HepG2 (cell line): ENCODE measurements around the gene SERPINB10. TPM values are rescaled to one million over a fixed set of nuclear protein-coding genes. Genes with fewer than 3 reads are reported as not detected.
A peak's percentile ranks its signal among the peaks of the same experiment; 100 is the strongest.

Experiments
- ATAC-seq: fragments of 200-7000 bp; cut with Tn5 transposase; 3 replicates; pipeline ENCODE4 v1.9.1; 2020; ENCODE audit warnings: mild to moderate bottlenecking, moderate library complexity
- BruUV-seq: library from RNA; stranded (reverse); fragments of 400-500 nt; replicated peaks from 2 replicates; lab custom pipeline; 2021; lab: Mats Ljungman, UMichigan
- CTCF ChIA-PET: fragments of 300-600 bp; formaldehyde crosslinking; extraction: SDS; loops from one replicate; lab custom pipeline; 2021; ENCODE audit warnings: low total read pairs, inconsistent platforms, low intra/inter-chr PET ratio; lab: Yijun Ruan, JAX
- POLR2A ChIA-PET: fragments of 350-600 bp; sonication (Branson Sonifier 250); formaldehyde crosslinking; loops from one replicate; lab custom pipeline; 2020; ENCODE audit warnings: antibody characterized with exemption, inconsistent platforms; lab: Yijun Ruan, JAX
- DNase-seq: peaks from one replicate; pipeline ENCODE4 v3.0.0-alpha.2; 2015; ENCODE audit warnings: low spot score
- FAIRE-seq: peaks from 3 replicates; lab custom pipeline; 2011; peaks lifted over from hg19 to GRCh38; lab: Jason Lieb, UNC
- H2AFZ ChIP-seq: one replicate; pipeline ENCODE4 v1.6.1; 2011; ENCODE audit warnings: low read length, inconsistent platforms
- H3K27ac ChIP-seq: fragments of 300-600 bp; 3 replicates; pipeline ENCODE4 v1.8.0; 2011; ENCODE audit warnings: mixed run types, mild to moderate bottlenecking, mixed read lengths, low read length, inconsistent platforms; ENCODE audit not compliant: insufficient read depth; ENCODE audit errors: extremely low read length
- H3K27me3 ChIP-seq, 2 experiments: fragments of 200-600 bp in 1 of 2; 2 replicates in 1 of 2; 3 replicates in 1 of 2; pipeline versions ENCODE4 v1.6.0 to v1.8.0; 2011; ENCODE audit warnings: low read length in 2 of 2, mild to moderate bottlenecking in 2 of 2, moderate library complexity in 2 of 2, inconsistent platforms in 1 of 2; ENCODE audit not compliant: insufficient read depth in 2 of 2, control insufficient read depth in 1 of 2
- H3K36me3 ChIP-seq, 2 experiments: fragments of 200-600 bp in 1 of 2; replicated peaks in 1 of 2; 2 replicates in 1 of 2; 3 replicates in 1 of 2; pipeline versions ENCODE4 v1.5.1 to v1.8.0; 2011; ENCODE audit warnings: low read length in 2 of 2, inconsistent platforms in 1 of 2; ENCODE audit not compliant: insufficient read depth in 2 of 2, control insufficient read depth in 1 of 2
- H3K4me1 ChIP-seq: 2 replicates; pipeline ENCODE4 v1.5.1; 2012; ENCODE audit warnings: low read length, inconsistent platforms; ENCODE audit not compliant: insufficient read depth
- H3K4me2 ChIP-seq: 2 replicates; pipeline ENCODE4 v1.6.0; 2011; ENCODE audit warnings: low read depth, low read length, inconsistent platforms
- H3K4me3 ChIP-seq, 3 experiments: fragments of 200-600 bp in 1 of 3; sonication (generic), shearing (Covaris generic) in 1 of 3; replicated peaks in 1 of 3; 2 replicates each; pipeline ENCODE4 v1.5.1; 2011 to 2016; ENCODE audit warnings: low read length in 3 of 3, inconsistent platforms in 2 of 3, low read depth in 2 of 3, mild to moderate bottlenecking in 2 of 3, control low read depth in 1 of 3, mixed read lengths in 1 of 3; ENCODE audit not compliant: insufficient read depth in 1 of 3
- H3K79me2 ChIP-seq: one replicate; pipeline ENCODE4 v1.6.1; 2011; ENCODE audit warnings: low read length, inconsistent platforms; ENCODE audit not compliant: insufficient read depth
- H3K9ac ChIP-seq: 2 replicates; pipeline ENCODE4 v1.6.0; 2011; ENCODE audit warnings: mild to moderate bottlenecking, low read depth, low read length, inconsistent platforms; ENCODE audit not compliant: insufficient read depth
- H3K9me3 ChIP-seq: 2 replicates; pipeline ENCODE4 v1.5.1; 2012; ENCODE audit warnings: mild to moderate bottlenecking, low read length
- H4K20me1 ChIP-seq: 2 replicates; pipeline ENCODE4 v1.6.0; 2011; ENCODE audit warnings: inconsistent platforms, mild to moderate bottlenecking, low read length, moderate library complexity; ENCODE audit not compliant: insufficient read depth
- CEBPB ChIP-seq: IDR thresholded peaks from 2 replicates; pipeline ENCODE4 v1.6.1; 2011; ENCODE audit warnings: low read depth, low read length, improper control_type of control experiment, borderline replicate concordance
- STAG1 ChIP-seq: sonication (generic); formaldehyde crosslinking; IDR thresholded peaks from 2 replicates; pipeline ENCODE4 v1.4.0; 2020; ENCODE audit warnings: missing genetic modification reagents
- ZBTB38 ChIP-seq: sonication (generic); formaldehyde crosslinking; IDR thresholded peaks from 2 replicates; pipeline ENCODE4 v1.5.1; 2020; ENCODE audit warnings: mild to moderate bottlenecking, missing genetic modification reagents
- ZNF703 ChIP-seq: sonication (generic); formaldehyde crosslinking; IDR thresholded peaks from 2 replicates; pipeline ENCODE4 v1.5.1; 2020; ENCODE audit warnings: missing genetic modification reagents, mild to moderate bottlenecking, moderate library complexity, borderline replicate concordance
- WGBS: methylation state at CpG from one replicate; pipeline ENCODE4 v1.1.6; 2017; ENCODE audit warnings: low lambda C conversion rate; 5-methylcytosine and 5-hydroxymethylcytosine counted together
- in situ Hi-C: cut with HindIII; loops from 2 replicates; pipeline ENCODE4 v1.10.0; 2017; ENCODE audit warnings: low pct_unique_long_range_greater_than_20kb; ENCODE audit not compliant: extremely low pct_ligation_motif_present
- intact Hi-C: fragments of 100-400 bp; cut with micrococcal nuclease; formaldehyde crosslinking; loops from one replicate; pipeline ENCODE4 v1.10.0; 2022; ENCODE audit not compliant: unreplicated experiment
- polyA plus RNA-seq, 8 experiments: library from polyadenylated mRNA; depleted of rRNA in 3 of 8; stranded (reverse) in 7 of 8; unstranded in 1 of 8; fragments of >200 nt; fragmentation: Illumina TruSeq in 4 of 8; extraction: Trizol in 4 of 8; gene quantifications; 2 replicates each; pipeline versions ENCODE4 v1.2.1 to v1.2.3, GENCODE V29; 2011 to 2016; ENCODE audit warnings: low read depth in 4 of 8, missing spikeins in 1 of 8, mixed read lengths in 1 of 8; ENCODE audit not compliant: insufficient read depth in 1 of 8
- total RNA-seq, 5 experiments: library from RNA; depleted of rRNA; stranded (reverse); fragments of >200 nt; fragmentation: Illumina TruSeq; extraction: Trizol; gene quantifications; 2 replicates each; pipeline ENCODE4 v1.2.3, GENCODE V29; 2016; ENCODE audit warnings: low read depth in 1 of 5
- TF ChIP-seq, protein P1 (sequence below): sonication (generic); formaldehyde crosslinking; IDR thresholded peaks from 2 replicates; pipeline ENCODE4 v1.5.0; 2020; ENCODE audit warnings: mild to moderate bottlenecking, missing genetic modification reagents, moderate library complexity

SERPINB10 gene
- total and polyA plus RNA-seq, 2 of the 13 experiments (the other 11 are each of a cell fraction or from before 2014, with no cell fraction given), result not detected

DNA sequence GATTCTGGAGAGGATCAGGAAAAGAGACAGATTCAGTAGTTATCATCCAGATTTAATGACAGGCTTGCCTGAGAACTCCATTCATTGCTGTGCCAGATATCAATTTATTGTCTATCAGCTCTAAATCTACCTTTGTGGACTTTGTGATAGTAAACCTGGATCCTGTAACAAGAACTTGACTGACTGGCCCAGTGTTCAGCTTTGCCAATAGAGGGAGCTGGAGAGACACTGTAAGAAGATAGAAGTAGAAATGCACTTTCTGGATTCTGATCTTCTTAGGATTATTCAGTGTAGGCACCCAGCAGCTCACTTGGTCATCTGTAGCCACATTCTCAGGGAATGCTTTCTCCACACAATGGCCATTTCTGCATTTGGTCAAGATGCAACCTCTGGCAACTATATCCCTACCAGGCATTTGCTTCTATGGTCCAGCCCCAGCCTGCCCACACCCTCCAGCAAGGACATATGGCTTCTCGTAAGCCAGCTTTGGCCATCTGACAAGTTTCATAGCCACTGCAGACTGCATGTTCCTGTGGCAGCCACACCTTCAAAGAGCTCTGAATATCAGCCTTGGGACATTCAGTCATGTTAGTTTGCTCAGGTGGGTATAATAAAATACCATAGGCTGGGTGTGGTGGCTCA lies 56.0 kb downstream of the SERPINB10 start:
- H3K4me2 ChIP-seq, result no peak overlapping the region
- in situ Hi-C loops (no loop called here), intact Hi-C loops (loop anchor here (1.0 kb wide), 3 partner anchors 12 to 31 kb away; no protein-coding TSS in a partner anchor)
- ATAC-seq (peak; percentile 86), FAIRE-seq (peak; percentile 63), DNase-seq (peak; percentile 55)
- WGBS, result 57% methylated on average over 1 of the region's 1 CpG
- H3K9me3 ChIP-seq, result no peaks in the 10 kb centered on the region
- no peaks in the 10 kb centered on the region for H3K27me3 ChIP-seq
- POLR2A ChIA-PET, result no interaction called here
- TF ChIP-seq ZNF703 (CRISPR knock-in tag) (no peak), STAG1 (CRISPR knock-in tag) (peak; percentile 50)
- TF ChIP-seq, protein P1, sequence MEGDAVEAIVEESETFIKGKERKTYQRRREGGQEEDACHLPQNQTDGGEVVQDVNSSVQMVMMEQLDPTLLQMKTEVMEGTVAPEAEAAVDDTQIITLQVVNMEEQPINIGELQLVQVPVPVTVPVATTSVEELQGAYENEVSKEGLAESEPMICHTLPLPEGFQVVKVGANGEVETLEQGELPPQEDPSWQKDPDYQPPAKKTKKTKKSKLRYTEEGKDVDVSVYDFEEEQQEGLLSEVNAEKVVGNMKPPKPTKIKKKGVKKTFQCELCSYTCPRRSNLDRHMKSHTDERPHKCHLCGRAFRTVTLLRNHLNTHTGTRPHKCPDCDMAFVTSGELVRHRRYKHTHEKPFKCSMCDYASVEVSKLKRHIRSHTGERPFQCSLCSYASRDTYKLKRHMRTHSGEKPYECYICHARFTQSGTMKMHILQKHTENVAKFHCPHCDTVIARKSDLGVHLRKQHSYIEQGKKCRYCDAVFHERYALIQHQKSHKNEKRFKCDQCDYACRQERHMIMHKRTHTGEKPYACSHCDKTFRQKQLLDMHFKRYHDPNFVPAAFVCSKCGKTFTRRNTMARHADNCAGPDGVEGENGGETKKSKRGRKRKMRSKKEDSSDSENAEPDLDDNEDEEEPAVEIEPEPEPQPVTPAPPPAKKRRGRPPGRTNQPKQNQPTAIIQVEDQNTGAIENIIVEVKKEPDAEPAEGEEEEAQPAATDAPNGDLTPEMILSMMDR (CRISPR knock-in tag), result peak; percentile 73
- H3K4me1 ChIP-seq, result peaks cover 8% of the 10 kb centered on the region; the same call in 1 of the 2 replicates
- no peak overlapping the region for H2AFZ ChIP-seq
- no peaks in the 10 kb centered on the region for H4K20me1 ChIP-seq
- H3K27ac ChIP-seq, result no peak overlapping the region
- CTCF ChIA-PET, result interaction anchor here (0.7 to 2.3 kb wide), 3 partner anchors 11 to 31 kb away, joined by 3 to 15 read pairs (median 11); no protein-coding TSS in a partner anchor
- H3K9ac ChIP-seq, result no peak overlapping the region
- H3K4me3 ChIP-seq, result no peak overlapping the region
- no TSS peak for BruUV-seq
- no peaks in the 10 kb centered on the region for H3K79me2 ChIP-seq
- H3K36me3 ChIP-seq, result no peaks in the 10 kb centered on the region

DNA sequence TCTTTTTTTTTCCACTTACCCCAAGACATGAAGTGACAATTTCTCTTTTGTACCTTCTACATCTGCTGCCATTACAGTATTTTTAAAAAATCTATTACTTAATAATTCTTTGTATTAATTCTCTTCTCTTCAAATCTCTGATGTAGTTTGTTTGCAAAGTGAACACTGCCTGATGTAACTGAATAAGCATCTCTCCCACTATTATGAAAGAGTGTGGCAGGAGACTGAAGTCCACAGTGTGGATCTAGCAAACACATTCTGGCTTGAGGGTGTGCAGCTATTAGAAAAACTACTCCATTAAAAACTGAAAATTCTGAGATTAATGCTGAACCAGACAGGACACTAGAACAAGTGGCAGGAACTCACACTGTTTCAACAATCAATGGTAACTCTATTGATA lies 57.1 kb downstream of the SERPINB10 start:
- H3K4me2 ChIP-seq, result no peak overlapping the region
- no peak overlapping the region for H2AFZ ChIP-seq
- H3K79me2 ChIP-seq, result no peaks in the 10 kb centered on the region
- CTCF ChIA-PET, result interaction anchor here (1.0 to 2.3 kb wide), 3 partner anchors 10 to 30 kb away, joined by 3 to 15 read pairs (median 4); no protein-coding TSS in a partner anchor
- TF ChIP-seq ZBTB38, result no peak
- TF ChIP-seq CEBPB, result peak; percentile 41; the same call in 1 of the 2 replicates
- in situ Hi-C loops (no loop called here), intact Hi-C loops (no loop called here)
- no peak overlapping the region for H3K27ac ChIP-seq
- ATAC-seq (peak; percentile 51; the same call in 1 of the 3 replicates), DNase-seq (peak; percentile 20), FAIRE-seq (no peak)
- no peak overlapping the region for H3K4me3 ChIP-seq
- POLR2A ChIA-PET, result no interaction called here
- H3K9me3 ChIP-seq, result no peaks in the 10 kb centered on the region
- no peak overlapping the region for H3K9ac ChIP-seq
- H3K36me3 ChIP-seq, result no peaks in the 10 kb centered on the region
- H3K4me1 ChIP-seq, result peaks cover 20% of the 10 kb centered on the region
- no peaks in the 10 kb centered on the region for H4K20me1 ChIP-seq
- BruUV-seq, result no TSS peak
- H3K27me3 ChIP-seq, result no peaks in the 10 kb centered on the region
